HepG2 (cell line): Measurements from ENCODE around the gene NAA11. TPM values are rescaled to one million over a fixed set of nuclear protein-coding genes. Genes with fewer than 3 reads are reported as not detected.

Experiments
- ATAC-seq: fragments of 200-7000 bp; cut with Tn5 transposase; 3 replicates; pipeline ENCODE4 v1.9.1; 2020; ENCODE audit warnings: mild to moderate bottlenecking, moderate library complexity
- BruUV-seq: library from RNA; stranded (reverse); fragments of 400-500 nt; replicated peaks from 2 replicates; lab custom pipeline; 2021; lab: Mats Ljungman, UMichigan
- CTCF ChIA-PET: fragments of 300-600 bp; formaldehyde crosslinking; extraction: SDS; loops from one replicate; lab custom pipeline; 2021; ENCODE audit warnings: low total read pairs, inconsistent platforms, low intra/inter-chr PET ratio; lab: Yijun Ruan, JAX
- POLR2A ChIA-PET: fragments of 350-600 bp; sonication (Branson Sonifier 250); formaldehyde crosslinking; loops from one replicate; lab custom pipeline; 2020; ENCODE audit warnings: antibody characterized with exemption, inconsistent platforms; lab: Yijun Ruan, JAX
- DNase-seq: peaks from one replicate; pipeline ENCODE4 v3.0.0-alpha.2; 2015; ENCODE audit warnings: low spot score
- FAIRE-seq: peaks from 3 replicates; lab custom pipeline; 2011; peaks lifted over from hg19 to GRCh38; lab: Jason Lieb, UNC
- H2AFZ ChIP-seq: one replicate; pipeline ENCODE4 v1.6.1; 2011; ENCODE audit warnings: low read length, inconsistent platforms
- H3K27ac ChIP-seq: fragments of 300-600 bp; 3 replicates; pipeline ENCODE4 v1.8.0; 2011; ENCODE audit warnings: mixed run types, mild to moderate bottlenecking, mixed read lengths, low read length, inconsistent platforms; ENCODE audit not compliant: insufficient read depth; ENCODE audit errors: extremely low read length
- H3K27me3 ChIP-seq, 2 experiments: fragments of 200-600 bp in 1 of 2; 2 replicates in 1 of 2; 3 replicates in 1 of 2; pipeline versions ENCODE4 v1.6.0 to v1.8.0; 2011; ENCODE audit warnings: low read length in 2 of 2, mild to moderate bottlenecking in 2 of 2, moderate library complexity in 2 of 2, inconsistent platforms in 1 of 2; ENCODE audit not compliant: insufficient read depth in 2 of 2, control insufficient read depth in 1 of 2
- H3K36me3 ChIP-seq, 2 experiments: fragments of 200-600 bp in 1 of 2; replicated peaks in 1 of 2; 2 replicates in 1 of 2; 3 replicates in 1 of 2; pipeline versions ENCODE4 v1.5.1 to v1.8.0; 2011; ENCODE audit warnings: low read length in 2 of 2, inconsistent platforms in 1 of 2; ENCODE audit not compliant: insufficient read depth in 2 of 2, control insufficient read depth in 1 of 2
- H3K4me1 ChIP-seq: 2 replicates; pipeline ENCODE4 v1.5.1; 2012; ENCODE audit warnings: low read length, inconsistent platforms; ENCODE audit not compliant: insufficient read depth
- H3K4me2 ChIP-seq: 2 replicates; pipeline ENCODE4 v1.6.0; 2011; ENCODE audit warnings: low read depth, low read length, inconsistent platforms
- H3K4me3 ChIP-seq, 3 experiments: fragments of 200-600 bp in 1 of 3; sonication (generic), shearing (Covaris generic) in 1 of 3; replicated peaks in 1 of 3; 2 replicates each; pipeline ENCODE4 v1.5.1; 2011 to 2016; ENCODE audit warnings: low read length in 3 of 3, inconsistent platforms in 2 of 3, low read depth in 2 of 3, mild to moderate bottlenecking in 2 of 3, control low read depth in 1 of 3, mixed read lengths in 1 of 3; ENCODE audit not compliant: insufficient read depth in 1 of 3
- H3K79me2 ChIP-seq: one replicate; pipeline ENCODE4 v1.6.1; 2011; ENCODE audit warnings: low read length, inconsistent platforms; ENCODE audit not compliant: insufficient read depth
- H3K9ac ChIP-seq: 2 replicates; pipeline ENCODE4 v1.6.0; 2011; ENCODE audit warnings: mild to moderate bottlenecking, low read depth, low read length, inconsistent platforms; ENCODE audit not compliant: insufficient read depth
- H3K9me3 ChIP-seq: 2 replicates; pipeline ENCODE4 v1.5.1; 2012; ENCODE audit warnings: mild to moderate bottlenecking, low read length
- H4K20me1 ChIP-seq: 2 replicates; pipeline ENCODE4 v1.6.0; 2011; ENCODE audit warnings: inconsistent platforms, mild to moderate bottlenecking, low read length, moderate library complexity; ENCODE audit not compliant: insufficient read depth
- ADNP ChIP-seq: sonication (generic); formaldehyde crosslinking; IDR thresholded peaks from 2 replicates; pipeline ENCODE4 v1.4.0; 2020; ENCODE audit warnings: missing genetic modification reagents
- PITX1 ChIP-seq: sonication (generic); formaldehyde crosslinking; IDR thresholded peaks from 2 replicates; pipeline ENCODE4 v1.5.1; 2020; ENCODE audit warnings: mild to moderate bottlenecking, missing genetic modification reagents
- RAD51 ChIP-seq: fragments of 450-650 bp; IDR thresholded peaks from 2 replicates; pipeline ENCODE4 v1.6.1; 2016; ENCODE audit warnings: borderline replicate concordance
- RBM39 ChIP-seq: fragments of 200-400 bp; formaldehyde crosslinking; IDR thresholded peaks from one replicate; pipeline ENCODE4 v1.6.1; 2018; ENCODE audit warnings: antibody characterized with exemption, mild to moderate bottlenecking, low read depth, low read length; ENCODE audit not compliant: poor library complexity, severe bottlenecking
- SKI ChIP-seq: fragments of 450-650 bp; IDR thresholded peaks from one replicate; pipeline ENCODE4 v1.6.1; 2018; ENCODE audit warnings: mild to moderate bottlenecking; ENCODE audit not compliant: partially characterized antibody
- ZNF362 ChIP-seq: sonication (generic); formaldehyde crosslinking; IDR thresholded peaks from 2 replicates; pipeline ENCODE4 v1.4.0; 2020; ENCODE audit warnings: missing genetic modification reagents, mild to moderate bottlenecking, borderline replicate concordance
- ZNF713 ChIP-seq: sonication (generic); formaldehyde crosslinking; IDR thresholded peaks from 2 replicates; pipeline ENCODE4 v1.4.0; 2020; ENCODE audit warnings: mild to moderate bottlenecking, missing genetic modification reagents
- ZNF740 ChIP-seq: sonication (generic); formaldehyde crosslinking; IDR thresholded peaks from 2 replicates; pipeline ENCODE4 v1.4.0; 2020; ENCODE audit warnings: missing genetic modification reagents
- WGBS: methylation state at CpG from one replicate; pipeline ENCODE4 v1.1.6; 2017; ENCODE audit warnings: low lambda C conversion rate; 5-methylcytosine and 5-hydroxymethylcytosine counted together
- in situ Hi-C: cut with HindIII; loops from 2 replicates; pipeline ENCODE4 v1.10.0; 2017; ENCODE audit warnings: low pct_unique_long_range_greater_than_20kb; ENCODE audit not compliant: extremely low pct_ligation_motif_present
- intact Hi-C: fragments of 100-400 bp; cut with micrococcal nuclease; formaldehyde crosslinking; loops from one replicate; pipeline ENCODE4 v1.10.0; 2022; ENCODE audit not compliant: unreplicated experiment
- polyA plus RNA-seq, 8 experiments: library from polyadenylated mRNA; depleted of rRNA in 3 of 8; stranded (reverse) in 7 of 8; unstranded in 1 of 8; fragments of >200 nt; fragmentation: Illumina TruSeq in 4 of 8; extraction: Trizol in 4 of 8; gene quantifications; 2 replicates each; pipeline versions ENCODE4 v1.2.1 to v1.2.3, GENCODE V29; 2011 to 2016; ENCODE audit warnings: low read depth in 4 of 8, missing spikeins in 1 of 8, mixed read lengths in 1 of 8; ENCODE audit not compliant: insufficient read depth in 1 of 8
- total RNA-seq, 5 experiments: library from RNA; depleted of rRNA; stranded (reverse); fragments of >200 nt; fragmentation: Illumina TruSeq; extraction: Trizol; gene quantifications; 2 replicates each; pipeline ENCODE4 v1.2.3, GENCODE V29; 2016; ENCODE audit warnings: low read depth in 1 of 5

The NAA11 gene
- total and polyA plus RNA-seq, 2 of the 13 experiments (the other 11 are each of a cell fraction or from before 2014, with no cell fraction given): not detected

GRCh38 chr4:79325436-79325835 is 425 bp downstream of the NAA11 start (continued):
- TF ChIP-seq RBM39: no peak

- H3K4me2 ChIP-seq: no peak overlapping the region
- ChIA-PET CTCF (no interaction called here), POLR2A (no interaction called here)
- in situ Hi-C loops: no loop called here
- H3K4me1 ChIP-seq: no peaks in the 10 kb centered on the region
- H3K4me3 ChIP-seq: no peak overlapping the region
- TF ChIP-seq ZNF362 (CRISPR knock-in tag) (no peak), SKI (no peak), ADNP (CRISPR knock-in tag) (no peak), ZNF713 (CRISPR knock-in tag) (no peak), ZNF740 (CRISPR knock-in tag) (no peak), RAD51 (no peak), PITX1 (CRISPR knock-in tag) (no peak)
- no peaks in the 10 kb centered on the region for H3K36me3 ChIP-seq
- H3K27ac ChIP-seq: no peak overlapping the region
- no peaks in the 10 kb centered on the region for H3K79me2 ChIP-seq
- H4K20me1 ChIP-seq: no peaks in the 10 kb centered on the region
- no peak overlapping the region for H2AFZ ChIP-seq
- 3% methylated on average over 4 of the region's 4 CpGs for WGBS
- no TSS peak for BruUV-seq
- intact Hi-C loops: no loop called here
- H3K27me3 ChIP-seq: no peaks in the 10 kb centered on the region
- H3K9me3 ChIP-seq: no peaks in the 10 kb centered on the region
- ATAC-seq: no peak
- no peak for FAIRE-seq
- DNase-seq: no peak
- H3K9ac ChIP-seq: no peak overlapping the region
Measured at GRCh38 chr4:79319975-79320374, 5.9 kb downstream of the NAA11 start.
